PFSK-1 (cell line): ENCODE results near the gene APBA2.

ENCODE experiments used
- FOXP2 ChIP-seq: optimal IDR thresholded peaks from 2 replicates; pipeline ENCODE3; 2011; ENCODE audit warnings: borderline replicate concordance, control low read depth, inconsistent platforms; ENCODE audit not compliant: insufficient read depth; ENCODE audit errors: extremely low read length, extremely low read depth
- POLR2AphosphoS5 ChIP-seq: IDR thresholded peaks from 2 replicates; pipeline ENCODE4 v1.6.1; 2012; ENCODE audit warnings: low read depth, mild to moderate bottlenecking, control low read depth, low read length, moderate library complexity
- SIN3A ChIP-seq: IDR thresholded peaks from 2 replicates; pipeline ENCODE4 v1.6.1; 2012; ENCODE audit warnings: mild to moderate bottlenecking, low read length, moderate library complexity, borderline replicate concordance; ENCODE audit not compliant: insufficient read depth
- TAF1 ChIP-seq: IDR thresholded peaks from 2 replicates; pipeline ENCODE4 v1.6.1; 2012; ENCODE audit warnings: low read length, control low read depth, borderline replicate concordance; ENCODE audit not compliant: insufficient read depth
- TF ChIP-seq, protein P1 (sequence below), 2 experiments: IDR thresholded peaks; 2 replicates each; pipeline versions ENCODE4 v1.6.1 to v1.8.0; 2011 to 2012; ENCODE audit warnings: low read depth in 2 of 2, low read length in 2 of 2, control low read depth in 1 of 2, inconsistent platforms in 1 of 2, mild to moderate bottlenecking in 1 of 2, moderate library complexity in 1 of 2; ENCODE audit not compliant: insufficient read depth in 1 of 2

Gene APBA2

GRCh38 chr15:29095746-29096145 is 210.0 kb downstream of the APBA2 start:
- TF ChIP-seq TAF1 (no peak), POLR2AphosphoS5 (no peak), FOXP2 (no peak), SIN3A (no peak)
- TF ChIP-seq, protein P1, sequence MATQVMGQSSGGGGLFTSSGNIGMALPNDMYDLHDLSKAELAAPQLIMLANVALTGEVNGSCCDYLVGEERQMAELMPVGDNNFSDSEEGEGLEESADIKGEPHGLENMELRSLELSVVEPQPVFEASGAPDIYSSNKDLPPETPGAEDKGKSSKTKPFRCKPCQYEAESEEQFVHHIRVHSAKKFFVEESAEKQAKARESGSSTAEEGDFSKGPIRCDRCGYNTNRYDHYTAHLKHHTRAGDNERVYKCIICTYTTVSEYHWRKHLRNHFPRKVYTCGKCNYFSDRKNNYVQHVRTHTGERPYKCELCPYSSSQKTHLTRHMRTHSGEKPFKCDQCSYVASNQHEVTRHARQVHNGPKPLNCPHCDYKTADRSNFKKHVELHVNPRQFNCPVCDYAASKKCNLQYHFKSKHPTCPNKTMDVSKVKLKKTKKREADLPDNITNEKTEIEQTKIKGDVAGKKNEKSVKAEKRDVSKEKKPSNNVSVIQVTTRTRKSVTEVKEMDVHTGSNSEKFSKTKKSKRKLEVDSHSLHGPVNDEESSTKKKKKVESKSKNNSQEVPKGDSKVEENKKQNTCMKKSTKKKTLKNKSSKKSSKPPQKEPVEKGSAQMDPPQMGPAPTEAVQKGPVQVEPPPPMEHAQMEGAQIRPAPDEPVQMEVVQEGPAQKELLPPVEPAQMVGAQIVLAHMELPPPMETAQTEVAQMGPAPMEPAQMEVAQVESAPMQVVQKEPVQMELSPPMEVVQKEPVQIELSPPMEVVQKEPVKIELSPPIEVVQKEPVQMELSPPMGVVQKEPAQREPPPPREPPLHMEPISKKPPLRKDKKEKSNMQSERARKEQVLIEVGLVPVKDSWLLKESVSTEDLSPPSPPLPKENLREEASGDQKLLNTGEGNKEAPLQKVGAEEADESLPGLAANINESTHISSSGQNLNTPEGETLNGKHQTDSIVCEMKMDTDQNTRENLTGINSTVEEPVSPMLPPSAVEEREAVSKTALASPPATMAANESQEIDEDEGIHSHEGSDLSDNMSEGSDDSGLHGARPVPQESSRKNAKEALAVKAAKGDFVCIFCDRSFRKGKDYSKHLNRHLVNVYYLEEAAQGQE (IDR thresholded peaks at IDR 0.05; ENCODE audit: insufficient read depth in 1 of 2, low read depth in 2 of 2, low read length in 2 of 2), result no peak

- TF ChIP-seq POLR2AphosphoS5 (no peak), FOXP2 (no peak), SIN3A (no peak), TAF1 (no peak)
- TF ChIP-seq, protein P1 (IDR thresholded peaks at IDR 0.05; ENCODE audit: insufficient read depth in 1 of 2, low read depth in 2 of 2, low read length in 2 of 2), result no peak
Measured at GRCh38 chr15:29097168-29097567, 211.4 kb downstream of the APBA2 start.

DNA sequence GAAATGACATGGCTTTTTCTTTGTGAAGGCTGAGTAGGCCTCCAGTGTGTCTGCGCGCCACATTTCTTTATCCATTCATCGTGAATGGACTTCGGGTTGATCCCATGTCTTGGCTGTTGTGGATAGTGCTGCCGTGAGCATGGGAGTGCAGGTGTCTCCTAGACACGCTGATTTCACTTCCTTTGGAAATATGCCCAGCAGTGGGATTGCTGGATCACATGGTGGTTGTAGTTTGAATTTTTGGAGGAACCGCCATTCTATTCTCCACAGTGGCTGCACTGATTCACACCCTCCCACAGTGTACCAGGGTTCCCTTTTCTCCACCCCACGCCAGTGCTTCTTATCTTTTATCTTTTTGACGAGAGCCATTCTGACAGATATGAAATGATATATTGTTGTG is 212.2 kb downstream of the APBA2 start:
- no peak for TF ChIP-seq SIN3A
- no peak for TF ChIP-seq FOXP2
- no peak for TF ChIP-seq POLR2AphosphoS5
- no peak for TF ChIP-seq TAF1
- TF ChIP-seq, protein P1 (IDR thresholded peaks at IDR 0.05; ENCODE audit: insufficient read depth in 1 of 2, low read depth in 2 of 2, low read length in 2 of 2), result no peak

DNA sequence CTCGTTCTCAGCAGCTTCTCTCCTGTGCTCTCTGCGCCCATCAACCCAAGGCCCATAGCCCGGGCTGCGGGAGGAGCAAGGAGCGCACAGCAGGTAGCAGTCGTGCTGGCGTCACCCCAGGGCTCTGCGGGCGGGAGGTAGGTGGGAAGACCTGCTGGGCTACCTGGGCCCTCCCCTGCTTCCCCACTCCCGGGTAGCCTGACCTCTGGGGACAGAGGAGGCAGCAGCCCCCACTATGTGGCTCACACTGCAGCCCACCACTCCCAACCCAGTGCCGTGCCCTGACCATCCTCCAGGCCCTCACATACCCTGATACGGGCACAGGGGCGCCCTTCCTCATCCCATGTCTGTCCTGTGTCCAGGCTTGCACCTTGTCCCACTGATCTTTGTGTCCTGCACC is 212.9 kb downstream of the APBA2 start:
- TF ChIP-seq TAF1 (no peak), SIN3A (no peak), POLR2AphosphoS5 (no peak), FOXP2 (no peak)
- TF ChIP-seq, protein P1 (IDR thresholded peaks at IDR 0.05; ENCODE audit: insufficient read depth in 1 of 2, low read depth in 2 of 2, low read length in 2 of 2), result no peak
